OCI-LY3 (cell line): ENCODE results near the gene PGAP6.

Experiments used
- H2AFZ ChIP-seq: fragments of 200-600, 300-600 bp; shearing (Covaris generic); 2 replicates; pipeline ENCODE4 v1.6.0; 2014; ENCODE audit warnings: antibody characterized with exemption, low read depth, low read length
- H3K27ac ChIP-seq: fragments of 200-600, 300-600 bp; sonication (generic); 2 replicates; pipeline ENCODE4 v1.5.1; 2014; ENCODE audit warnings: mild to moderate bottlenecking, low read length, moderate library complexity, mixed read lengths
- H3K27me3 ChIP-seq: fragments of 200-600, 300-600 bp; sonication (generic); 2 replicates; pipeline ENCODE4 v1.6.1; 2014; ENCODE audit warnings: low read depth, low read length, mixed read lengths
- H3K36me3 ChIP-seq: fragments of 200-600, 300-600 bp; sonication (generic); replicated peaks from 2 replicates; pipeline ENCODE3; 2014; ENCODE audit warnings: low read depth, low read length, mixed read lengths
- H3K4me1 ChIP-seq: fragments of 300-600, 200-600 bp; sonication (generic); 2 replicates; pipeline ENCODE4 v1.6.1; 2014; ENCODE audit warnings: low read length, mixed read lengths
- H3K4me2 ChIP-seq: fragments of 200-600, 300-600 bp; sonication (generic); 2 replicates; pipeline ENCODE4 v1.6.1; 2014; ENCODE audit warnings: low read length, mixed read lengths
- H3K4me3 ChIP-seq: fragments of 300-600, 200-600 bp; sonication (generic); 2 replicates; pipeline ENCODE4 v1.5.1; 2014; ENCODE audit warnings: antibody characterized with exemption, mild to moderate bottlenecking, low read length, moderate library complexity
- H3K79me2 ChIP-seq: fragments of 300-600, 200-600 bp; shearing (Covaris generic); 2 replicates; pipeline ENCODE4 v1.6.1; 2014; ENCODE audit warnings: mild to moderate bottlenecking, low read length, mixed read lengths
- H3K9ac ChIP-seq: fragments of 300-600, 200-600 bp; shearing (Covaris generic); 2 replicates; pipeline ENCODE4 v1.6.0; 2014; ENCODE audit warnings: mild to moderate bottlenecking, low read length, moderate library complexity
- H3K9me3 ChIP-seq: fragments of 200-600, 300-600 bp; shearing (Covaris generic); 2 replicates; pipeline ENCODE4 v1.6.1; 2014; ENCODE audit warnings: low read length, mixed read lengths; ENCODE audit not compliant: insufficient read depth
- H4K20me1 ChIP-seq: fragments of 200-600, 300-600 bp; sonication (generic); 2 replicates; pipeline ENCODE4 v1.6.1; 2016; ENCODE audit warnings: low read length, mixed read lengths; ENCODE audit not compliant: insufficient read depth
- EZH2phosphoT487 ChIP-seq: fragments of 200-600 bp; shearing (Covaris generic); IDR thresholded peaks from 2 replicates; pipeline ENCODE4 v1.6.1; 2018; ENCODE audit warnings: antibody characterized with exemption, mixed run types, low read depth
- TF ChIP-seq, protein P1 (sequence below): fragments of 200-600, 300-600 bp; sonication (generic); IDR thresholded peaks from 2 replicates; pipeline ENCODE4 v1.5.1; 2014; ENCODE audit warnings: antibody characterized with exemption, low read length, low read depth

The PGAP6 gene

DNA sequence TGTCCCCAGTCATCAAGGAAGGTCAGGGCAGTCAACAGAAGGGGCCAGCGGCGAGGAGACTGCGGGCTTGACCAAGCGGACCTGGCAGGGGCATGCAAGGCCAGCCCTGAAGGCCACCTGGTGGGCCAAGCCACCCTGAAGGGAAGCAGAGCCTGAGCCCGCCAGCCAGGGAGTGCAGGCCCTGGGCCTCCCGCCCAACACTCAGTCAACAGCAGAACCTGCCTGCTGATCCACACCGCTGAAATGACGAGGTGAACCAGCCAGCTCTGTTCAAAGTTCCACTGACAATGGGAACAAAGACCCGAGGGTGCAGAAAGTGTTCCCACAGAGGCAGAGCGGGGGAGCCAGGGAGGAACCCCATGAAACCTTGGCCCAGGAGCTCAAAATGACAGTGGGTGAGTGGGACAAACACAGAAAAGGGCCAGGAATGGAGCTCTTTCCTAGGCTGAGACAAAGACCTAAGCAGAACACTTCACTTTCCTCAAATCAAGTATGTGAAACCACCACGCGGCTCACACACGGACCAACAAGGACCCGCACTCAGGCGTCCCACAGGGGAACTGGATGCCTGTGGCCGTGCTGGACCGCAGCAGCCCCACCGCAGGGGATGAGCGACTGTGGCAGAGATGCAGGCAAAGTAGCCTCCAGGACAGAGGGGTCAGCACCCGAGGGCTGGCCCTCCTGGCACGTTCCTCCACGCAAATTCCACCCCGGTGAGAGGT, 41.2 kb downstream of the PGAP6 start:
- H3K9me3 ChIP-seq, result no peaks in the 10 kb centered on the region
- no peak overlapping the region for H3K4me2 ChIP-seq
- no peak overlapping the region for H3K4me3 ChIP-seq
- no peaks in the 10 kb centered on the region for H3K27me3 ChIP-seq
- TF ChIP-seq, protein P1, sequence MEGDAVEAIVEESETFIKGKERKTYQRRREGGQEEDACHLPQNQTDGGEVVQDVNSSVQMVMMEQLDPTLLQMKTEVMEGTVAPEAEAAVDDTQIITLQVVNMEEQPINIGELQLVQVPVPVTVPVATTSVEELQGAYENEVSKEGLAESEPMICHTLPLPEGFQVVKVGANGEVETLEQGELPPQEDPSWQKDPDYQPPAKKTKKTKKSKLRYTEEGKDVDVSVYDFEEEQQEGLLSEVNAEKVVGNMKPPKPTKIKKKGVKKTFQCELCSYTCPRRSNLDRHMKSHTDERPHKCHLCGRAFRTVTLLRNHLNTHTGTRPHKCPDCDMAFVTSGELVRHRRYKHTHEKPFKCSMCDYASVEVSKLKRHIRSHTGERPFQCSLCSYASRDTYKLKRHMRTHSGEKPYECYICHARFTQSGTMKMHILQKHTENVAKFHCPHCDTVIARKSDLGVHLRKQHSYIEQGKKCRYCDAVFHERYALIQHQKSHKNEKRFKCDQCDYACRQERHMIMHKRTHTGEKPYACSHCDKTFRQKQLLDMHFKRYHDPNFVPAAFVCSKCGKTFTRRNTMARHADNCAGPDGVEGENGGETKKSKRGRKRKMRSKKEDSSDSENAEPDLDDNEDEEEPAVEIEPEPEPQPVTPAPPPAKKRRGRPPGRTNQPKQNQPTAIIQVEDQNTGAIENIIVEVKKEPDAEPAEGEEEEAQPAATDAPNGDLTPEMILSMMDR, result no peak
- no peak for TF ChIP-seq EZH2phosphoT487
- H3K79me2 ChIP-seq, result peaks cover 75% of the 10 kb centered on the region
- peaks cover 4% of the 10 kb centered on the region for H3K36me3 ChIP-seq
- H4K20me1 ChIP-seq, result peaks cover 39% of the 10 kb centered on the region
- no peaks in the 10 kb centered on the region for H3K4me1 ChIP-seq
- H3K9ac ChIP-seq, result no peak overlapping the region
- H3K27ac ChIP-seq, result no peak overlapping the region
- H2AFZ ChIP-seq, result no peak overlapping the region

DNA sequence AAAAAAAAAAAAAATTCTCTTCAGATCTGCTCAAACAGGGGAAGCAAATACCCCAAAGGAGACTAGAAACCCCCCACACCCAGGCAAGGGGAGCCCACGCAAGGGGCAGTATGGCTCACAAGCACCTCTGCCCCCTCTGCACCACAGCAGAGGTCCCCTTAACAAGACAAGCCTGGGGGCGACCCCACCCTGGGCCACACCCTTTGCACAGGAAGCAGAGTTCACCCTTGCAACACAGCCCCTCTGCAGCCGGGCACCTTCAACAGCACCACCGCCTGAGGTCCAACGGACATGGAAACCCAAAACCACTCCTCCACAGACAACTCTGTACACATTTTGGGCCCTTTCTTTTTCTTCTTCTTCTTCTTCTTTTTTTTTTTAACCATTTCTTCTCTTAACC, 42.1 kb downstream of the PGAP6 start:
- Histone ChIP-seq H3K9ac (no peak overlapping the region), H4K20me1 (peaks cover 44% of the 10 kb centered on the region), H3K4me2 (no peak overlapping the region), H3K4me1 (no peaks in the 10 kb centered on the region), H3K36me3 (peaks cover 4% of the 10 kb centered on the region), H3K4me3 (no peak overlapping the region), H2AFZ (no peak overlapping the region), H3K27me3 (no peaks in the 10 kb centered on the region), H3K27ac (no peak overlapping the region), H3K9me3 (no peaks in the 10 kb centered on the region), H3K79me2 (peaks cover 76% of the 10 kb centered on the region)
- TF ChIP-seq, protein P1, result no peak
- no peak for TF ChIP-seq EZH2phosphoT487

DNA sequence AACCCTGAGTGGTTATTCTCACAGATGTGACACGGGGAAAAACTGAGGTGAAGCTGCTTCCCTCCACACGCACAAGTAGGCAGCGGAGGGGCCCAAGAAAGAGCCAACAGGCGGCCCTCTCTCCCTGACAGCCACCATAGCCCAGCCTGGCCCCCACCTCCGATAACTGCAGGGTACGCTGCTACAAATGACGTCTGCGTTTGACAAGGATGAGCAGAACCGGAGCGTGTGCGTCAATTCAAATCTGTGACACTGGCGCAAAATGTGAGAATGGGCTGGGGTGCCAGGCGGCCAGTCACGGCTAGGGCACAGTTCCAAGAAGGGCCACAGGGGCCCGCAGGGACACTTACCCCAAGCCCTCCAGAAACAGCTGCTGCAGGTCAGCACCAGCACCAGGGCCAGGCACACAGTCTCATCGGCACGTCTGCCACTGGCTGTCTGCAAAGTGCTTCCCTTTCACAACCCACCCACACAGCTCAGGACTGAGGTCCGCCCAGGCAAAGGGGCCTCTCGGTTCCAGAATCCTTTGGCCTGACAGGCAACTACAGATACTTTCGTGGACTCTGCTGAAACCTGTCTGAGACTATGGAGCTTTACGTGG, 43.7 kb downstream of the PGAP6 start:
- no peak overlapping the region for H3K27ac ChIP-seq
- H3K4me1 ChIP-seq, result no peaks in the 10 kb centered on the region
- H4K20me1 ChIP-seq, result peaks cover 51% of the 10 kb centered on the region
- H3K9me3 ChIP-seq, result no peaks in the 10 kb centered on the region
- H3K4me3 ChIP-seq, result no peak overlapping the region
- no peaks in the 10 kb centered on the region for H3K27me3 ChIP-seq
- no peak overlapping the region for H3K4me2 ChIP-seq
- peaks cover 3% of the 10 kb centered on the region for H3K36me3 ChIP-seq
- no peak overlapping the region for H3K9ac ChIP-seq
- TF ChIP-seq, protein P1, result no peak
- no peak for TF ChIP-seq EZH2phosphoT487
- no peak overlapping the region for H2AFZ ChIP-seq
- H3K79me2 ChIP-seq, result peaks cover 82% of the 10 kb centered on the region

DNA sequence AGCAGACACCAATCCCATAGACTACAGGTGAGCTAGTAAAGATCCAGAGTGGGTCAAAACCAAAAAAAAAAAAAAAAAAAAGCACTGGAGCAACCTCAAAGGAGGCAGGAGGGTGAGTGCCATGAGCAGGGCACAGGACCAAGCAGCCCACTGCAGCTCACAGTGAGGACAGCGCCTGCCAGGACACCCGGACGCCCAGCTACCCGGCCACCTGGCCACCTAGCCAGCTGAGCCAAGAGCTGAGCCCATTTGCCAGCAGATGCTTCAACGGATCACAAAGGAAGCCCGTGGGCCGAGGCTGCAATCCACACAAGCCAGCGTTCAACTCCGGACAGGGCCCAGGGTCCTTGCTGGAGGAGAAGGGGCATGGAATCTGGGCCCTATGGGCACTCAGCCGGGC, 44.3 kb downstream of the PGAP6 start:
- peaks cover 80% of the 10 kb centered on the region for H3K79me2 ChIP-seq
- H3K4me2 ChIP-seq, result no peak overlapping the region
- peaks cover 44% of the 10 kb centered on the region for H4K20me1 ChIP-seq
- no peaks in the 10 kb centered on the region for H3K36me3 ChIP-seq
- no peaks in the 10 kb centered on the region for H3K27me3 ChIP-seq
- no peak overlapping the region for H3K27ac ChIP-seq
- H3K4me1 ChIP-seq, result no peaks in the 10 kb centered on the region
- no peak overlapping the region for H3K4me3 ChIP-seq
- TF ChIP-seq, protein P1, result no peak
- TF ChIP-seq EZH2phosphoT487, result no peak
- no peak overlapping the region for H2AFZ ChIP-seq
- no peaks in the 10 kb centered on the region for H3K9me3 ChIP-seq
- H3K9ac ChIP-seq, result no peak overlapping the region
